HG02642 (cell line): ENCODE measurements around the gene RAP1GAP2.
"Not testable (repeated sequence)": the region's sequence is repeated elsewhere in the genome, so short reads cannot be mapped to it uniquely, and the experiment has no call there.

Experiments
- ATAC-seq: cut with Tn5 transposase; IDR thresholded peaks from one replicate; pipeline ENCODE4 v1.9.1; 2021; ENCODE audit warnings: mild to moderate bottlenecking; ENCODE audit not compliant: unreplicated experiment, poor library complexity

The RAP1GAP2 gene

GRCh38 chr17:2876467-2876866, 80.2 kb downstream of the RAP1GAP2 start:
- no peak for ATAC-seq

- ATAC-seq: no peak
Observed at GRCh38 chr17:2878751-2879254, 82.6 kb downstream of the RAP1GAP2 start.

- ATAC-seq: no peak
Observed at GRCh38 chr17:2880050-2880449, 83.8 kb downstream of the RAP1GAP2 start.

- ATAC-seq: no peak
Observed at GRCh38 chr17:2881295-2881694, 85.1 kb downstream of the RAP1GAP2 start.

GRCh38 chr17:2883544-2884213, 87.4 kb downstream of the RAP1GAP2 start:
- ATAC-seq: no peak

GRCh38 chr17:2885733-2886132, 89.5 kb downstream of the RAP1GAP2 start:
- no peak for ATAC-seq

- ATAC-seq: no peak
Observed at GRCh38 chr17:2888326-2888725, 92.1 kb downstream of the RAP1GAP2 start.

- no peak for ATAC-seq
Observed at GRCh38 chr17:2889256-2889655, 93.0 kb downstream of the RAP1GAP2 start.

GRCh38 chr17:2890778-2891177, 94.5 kb downstream of the RAP1GAP2 start:
- ATAC-seq: not testable (repeated sequence)

- ATAC-seq: no peak
Observed at GRCh38 chr17:2892305-2892971, 96.2 kb downstream of the RAP1GAP2 start.

GRCh38 chr17:2893422-2893914, 97.2 kb downstream of the RAP1GAP2 start:
- ATAC-seq: no peak

GRCh38 chr17:2894782-2895181, 98.5 kb downstream of the RAP1GAP2 start:
- ATAC-seq: no peak

GRCh38 chr17:2897605-2898004, 101.4 kb downstream of the RAP1GAP2 start:
- no peak for ATAC-seq

GRCh38 chr17:2898255-2898926, 102.2 kb downstream of the RAP1GAP2 start:
- ATAC-seq: no peak

- no peak for ATAC-seq
Observed at GRCh38 chr17:2899906-2900305, 103.7 kb downstream of the RAP1GAP2 start.

- no peak for ATAC-seq
Observed at GRCh38 chr17:2900842-2901241, 104.6 kb downstream of the RAP1GAP2 start.

- no peak for ATAC-seq
Observed at GRCh38 chr17:2901582-2901981, 105.3 kb downstream of the RAP1GAP2 start.

- no peak for ATAC-seq
Observed at GRCh38 chr17:2902546-2902945, 106.3 kb downstream of the RAP1GAP2 start.

GRCh38 chr17:2903193-2903974, 107.1 kb downstream of the RAP1GAP2 start:
- ATAC-seq: no peak

- no peak for ATAC-seq
Observed at GRCh38 chr17:2904135-2904534, 107.9 kb downstream of the RAP1GAP2 start.
